ENCODE data around the gene AIG1.

Gene AIG1

DNA sequence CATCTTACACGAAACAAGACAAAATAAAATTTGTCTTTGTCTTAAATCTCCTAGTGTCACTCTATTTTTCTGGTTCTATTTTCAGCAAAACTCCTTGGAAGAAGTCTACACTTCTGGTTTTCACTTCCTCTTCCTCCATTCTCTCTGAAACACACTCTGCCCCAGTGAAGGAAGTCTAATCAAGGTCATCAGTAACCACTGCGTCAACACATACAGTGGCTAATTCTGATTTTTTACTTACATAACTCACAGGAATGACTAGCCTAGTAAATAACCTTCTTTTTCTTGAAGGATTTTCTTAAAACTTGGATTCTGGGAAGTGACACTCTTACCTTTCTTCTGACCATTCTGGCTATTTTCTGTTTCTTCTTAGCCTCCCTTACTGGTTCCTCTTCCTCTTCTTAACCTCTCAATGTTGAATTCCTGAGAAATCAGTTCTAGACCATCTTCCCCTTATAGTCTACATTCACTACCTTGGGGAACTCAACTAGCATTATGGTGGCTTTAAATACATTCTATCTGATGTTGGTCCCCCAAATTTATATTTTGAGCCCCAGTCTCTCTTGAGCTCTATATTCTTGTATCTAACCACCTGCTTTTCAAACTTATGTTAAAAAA is 37.5 kb downstream of the AIG1 start:
- no peak for DNase-seq

DNA sequence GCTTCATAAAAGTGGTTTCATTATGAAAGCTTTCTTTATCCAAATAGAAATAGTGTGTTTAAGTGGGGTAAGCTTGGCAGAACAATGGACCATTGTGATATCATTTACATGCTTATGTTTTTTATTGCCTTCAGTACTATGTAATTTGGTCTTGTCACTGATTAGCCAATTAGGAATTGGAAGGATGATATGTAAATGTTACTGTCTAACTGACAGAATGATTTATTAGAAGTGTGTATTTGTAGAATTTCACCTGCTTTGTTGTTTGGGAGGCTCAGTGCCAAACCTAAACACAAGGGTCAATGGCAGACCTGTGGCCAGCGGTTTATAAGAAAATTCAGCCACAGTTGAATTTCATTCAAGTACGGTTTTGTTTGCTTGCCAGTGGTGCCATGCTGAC is 39.0 kb downstream of the AIG1 start:
- DNase-seq: no peak

DNA sequence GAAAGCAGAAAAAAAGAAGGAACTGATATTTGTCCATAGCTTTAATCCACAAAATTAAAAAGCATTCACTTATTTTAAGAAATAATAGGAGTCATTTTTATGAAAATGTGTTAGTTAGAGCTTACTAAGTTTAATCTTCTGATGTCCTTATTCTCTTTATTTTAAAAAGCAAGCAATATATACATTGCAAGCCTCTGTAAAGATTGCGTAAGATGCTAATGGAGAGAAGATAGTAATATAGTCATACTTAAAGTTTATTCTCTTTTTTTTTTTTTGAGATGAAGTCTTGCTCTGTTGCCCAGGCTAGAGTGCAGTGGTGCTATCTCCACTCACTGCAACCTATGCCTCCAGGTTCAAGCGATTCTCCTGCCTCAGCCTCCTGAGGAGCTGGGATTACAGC is 39.7 kb downstream of the AIG1 start:
- DNase-seq: no peak

DNA sequence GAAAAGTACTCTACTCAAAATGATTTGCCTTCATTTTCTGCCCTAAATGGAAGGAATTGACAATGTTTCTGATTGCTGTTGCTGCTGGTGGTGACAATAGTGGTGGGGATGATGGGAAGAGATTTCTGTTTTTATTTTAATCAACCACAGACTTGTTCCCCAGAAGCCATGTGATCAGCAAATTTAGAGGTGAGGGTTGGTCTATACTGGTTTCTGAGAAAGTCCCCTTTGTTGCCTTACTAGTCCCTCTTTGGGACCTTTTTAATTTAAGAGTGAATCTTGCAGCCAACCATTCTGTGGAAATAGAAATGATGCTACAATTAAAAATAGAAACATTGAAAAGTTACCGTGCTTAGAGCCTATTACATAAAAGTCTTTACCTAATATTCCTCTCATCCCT is 43.2 kb downstream of the AIG1 start:
- no peak for DNase-seq

DNA sequence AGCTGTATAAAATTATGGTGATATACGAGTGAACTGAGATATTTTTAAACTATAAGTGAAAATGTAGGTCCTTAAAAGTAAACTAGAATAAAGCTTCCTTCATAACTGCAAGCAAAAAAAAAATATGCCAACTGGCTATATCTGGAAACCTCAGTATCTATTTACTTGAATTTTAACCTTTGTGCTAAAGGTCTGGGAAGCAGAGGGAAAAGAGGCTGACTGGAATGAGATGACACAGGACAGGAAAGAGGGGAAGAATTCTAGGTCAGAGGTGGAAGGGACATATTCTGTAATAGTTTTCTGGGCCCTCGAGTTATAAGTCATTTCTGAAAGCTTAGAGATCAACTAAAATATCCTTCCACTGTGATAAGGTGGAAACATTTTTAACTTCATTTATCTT is 46.8 kb downstream of the AIG1 start:
- DNase-seq: no peak

DNA sequence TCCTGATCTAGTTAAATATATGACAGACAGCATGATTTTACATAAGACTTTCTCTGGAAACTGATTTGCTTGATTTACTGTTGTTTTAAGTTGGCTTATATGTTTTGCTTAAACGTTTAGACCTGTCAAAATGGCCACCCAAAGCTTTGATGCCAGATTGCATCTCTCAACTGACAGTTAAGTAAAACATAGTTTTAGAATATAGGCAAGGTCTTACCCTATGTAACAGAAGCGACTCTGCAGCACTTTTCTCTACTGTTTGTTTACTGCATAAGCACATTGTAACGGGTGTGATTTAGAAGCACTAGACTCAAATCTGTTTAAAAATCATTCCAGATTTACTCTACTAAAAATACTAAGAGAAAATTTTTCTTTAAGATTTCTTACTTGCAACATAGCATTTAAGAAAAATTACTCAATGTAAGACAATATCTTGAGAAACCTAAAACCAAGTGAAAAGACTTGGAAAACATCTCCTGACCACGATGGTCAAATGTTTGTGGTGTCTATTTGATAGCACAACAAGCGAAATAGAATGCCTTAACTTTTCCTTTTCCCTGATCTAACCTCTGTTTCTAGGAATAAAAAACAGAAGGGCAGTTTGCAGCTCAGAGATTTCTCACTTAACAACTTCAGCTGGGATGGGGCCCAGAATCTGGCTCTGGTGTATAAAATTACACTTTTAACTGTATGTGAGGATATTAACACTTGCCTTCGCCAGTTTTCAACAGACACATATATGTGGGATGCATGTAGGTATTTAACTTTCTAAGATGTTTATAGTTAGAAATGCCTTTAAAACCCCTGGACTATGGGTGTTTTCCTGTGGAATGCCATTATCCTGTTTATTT is 47.4 kb downstream of the AIG1 start:
- DNase-seq: no peak

DNA sequence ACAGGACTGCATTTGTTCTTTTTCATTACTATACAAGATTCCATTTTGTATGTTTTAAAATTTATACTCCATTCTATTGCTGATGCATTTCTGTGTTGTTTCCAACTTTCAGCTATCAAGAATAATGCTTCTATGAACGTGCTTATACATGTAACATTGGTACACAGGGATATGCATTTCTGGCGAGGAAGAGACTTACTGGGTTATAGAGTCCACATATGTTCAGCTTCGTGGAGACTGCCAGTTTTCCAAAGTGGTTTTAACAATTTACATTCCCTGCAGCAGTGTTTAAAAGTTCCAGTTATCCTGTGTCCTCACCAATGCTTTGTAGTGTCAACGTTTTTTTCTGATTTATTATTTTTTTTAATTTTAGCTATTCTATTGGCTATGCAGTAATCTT is 48.5 kb downstream of the AIG1 start:
- no peak for DNase-seq

DNA sequence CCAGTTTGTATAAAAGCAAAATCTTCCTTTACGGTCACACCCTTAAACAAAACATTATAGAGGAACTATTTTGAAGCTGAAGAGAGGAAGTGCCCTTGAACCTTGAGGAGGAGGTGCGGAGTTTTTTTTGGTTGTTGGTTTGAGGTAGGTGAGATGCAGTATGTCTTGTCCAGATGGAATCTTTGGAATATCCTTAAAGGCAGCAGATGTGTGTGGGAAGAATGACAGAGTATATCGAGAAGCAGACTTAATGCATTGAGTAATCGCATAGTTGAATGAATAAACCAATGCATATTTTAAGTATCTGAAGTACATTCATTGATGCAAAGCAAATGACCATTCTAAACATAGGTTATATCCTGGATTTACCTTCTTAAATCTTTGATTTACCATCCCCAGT is 49.9 kb downstream of the AIG1 start:
- DNase-seq: no peak

DNA sequence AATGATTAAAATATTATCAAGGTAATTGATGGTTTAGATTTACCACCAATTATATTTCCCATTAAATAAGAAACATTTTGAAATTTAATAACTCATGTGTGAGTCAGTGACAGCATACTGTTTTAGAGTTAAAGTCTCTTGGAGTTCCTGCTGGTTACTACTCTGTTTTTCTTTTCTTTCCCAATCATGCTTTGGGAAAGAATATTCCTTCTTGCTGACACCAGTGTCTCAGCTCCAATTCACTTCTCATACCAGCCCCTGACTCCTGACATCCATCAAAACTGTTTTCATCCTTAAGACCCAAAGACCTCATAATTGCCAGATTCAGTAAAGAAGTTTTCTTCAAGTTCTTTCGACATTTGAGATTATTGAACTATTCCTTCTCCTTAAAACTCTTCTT is 50.3 kb downstream of the AIG1 start:
- DNase-seq: no peak

DNA sequence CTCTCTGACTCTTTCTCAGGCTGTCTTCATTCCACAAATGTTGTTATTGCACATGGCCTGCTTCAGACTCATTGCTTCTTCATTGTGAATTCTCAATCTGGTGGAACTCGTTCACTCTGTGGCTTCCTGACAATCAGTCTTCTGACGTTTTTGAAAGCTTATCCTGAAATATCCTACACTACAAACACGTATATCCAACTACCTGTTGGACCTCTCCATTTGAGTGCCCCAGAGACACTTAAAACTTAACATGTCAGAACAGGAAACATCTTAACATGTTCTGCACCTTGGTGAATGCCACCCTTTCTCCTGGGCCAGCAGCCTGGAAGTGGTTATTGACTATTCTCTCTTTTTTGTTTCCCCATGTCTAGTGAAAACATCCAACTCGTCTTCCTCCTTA is 50.8 kb downstream of the AIG1 start:
- no peak for DNase-seq

DNA sequence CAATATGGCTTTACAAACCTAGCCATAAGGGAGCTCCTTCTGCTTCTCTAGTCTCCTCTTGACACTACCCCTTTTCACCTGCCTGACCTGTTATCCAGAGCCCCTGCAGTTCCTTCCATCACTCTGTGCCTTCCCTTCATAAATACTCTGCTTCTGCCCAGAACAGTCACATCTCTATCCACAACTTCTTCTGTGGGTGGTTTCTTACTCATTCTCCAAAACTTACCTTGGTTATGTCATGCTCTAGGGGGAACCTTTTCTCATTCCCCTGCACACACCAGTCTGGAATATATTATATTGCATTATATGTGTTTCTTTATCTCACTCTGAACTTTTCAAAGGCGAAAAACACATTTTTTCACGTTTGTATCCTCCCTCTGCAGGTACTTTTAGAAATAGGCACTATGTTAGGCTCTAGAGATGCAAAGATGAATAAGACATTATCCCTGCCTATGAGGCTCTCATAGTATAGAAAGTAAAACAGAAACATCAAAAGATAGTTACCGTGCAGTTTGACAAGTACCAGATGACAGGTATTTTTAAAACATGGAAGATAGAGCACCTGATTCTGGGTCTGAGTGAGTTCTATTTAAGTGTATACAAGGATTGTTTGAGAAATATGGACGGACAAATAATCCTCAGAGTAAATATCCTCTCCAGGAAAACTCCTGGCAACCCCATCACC is 51.5 kb downstream of the AIG1 start:
- DNase-seq: no peak

DNA sequence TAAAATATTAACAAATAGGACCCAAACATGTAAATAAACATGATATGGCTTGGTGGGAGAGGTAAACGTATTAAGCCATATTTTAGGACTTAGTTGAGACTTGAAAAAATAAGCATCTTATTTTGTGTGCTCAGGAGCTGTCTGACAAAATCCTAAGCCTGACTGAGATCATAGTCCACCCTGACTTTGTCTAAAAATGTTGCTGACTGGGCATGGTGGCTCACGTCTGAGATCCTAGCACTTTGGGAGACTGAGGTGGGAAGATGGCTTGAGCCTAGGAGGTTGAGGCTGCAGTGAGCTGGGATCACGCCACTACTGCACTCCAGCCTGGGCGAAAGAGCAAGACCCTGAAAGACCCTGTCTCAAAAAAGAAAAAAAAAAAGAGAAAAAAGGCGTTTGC is 52.1 kb downstream of the AIG1 start:
- no peak for DNase-seq

DNA sequence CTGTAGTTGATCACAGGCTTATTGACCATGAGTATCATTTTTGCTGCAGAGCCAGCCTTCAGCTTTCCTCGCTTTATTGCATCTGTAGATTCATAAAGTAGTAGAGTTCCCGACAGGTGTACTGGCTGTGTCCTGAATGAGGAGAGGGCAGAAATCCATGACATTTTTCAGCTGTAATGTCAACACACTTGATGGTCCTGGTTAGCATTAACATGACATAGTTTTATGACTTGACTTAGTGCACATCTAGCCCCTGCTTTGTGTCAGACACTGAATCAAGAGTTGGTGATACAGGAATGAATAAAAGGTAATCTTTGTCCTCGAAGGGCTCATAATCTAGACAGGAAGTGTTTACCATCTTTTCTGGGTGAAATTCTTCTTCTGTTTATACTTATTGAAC is 55.0 kb downstream of the AIG1 start:
- no peak for DNase-seq

DNA sequence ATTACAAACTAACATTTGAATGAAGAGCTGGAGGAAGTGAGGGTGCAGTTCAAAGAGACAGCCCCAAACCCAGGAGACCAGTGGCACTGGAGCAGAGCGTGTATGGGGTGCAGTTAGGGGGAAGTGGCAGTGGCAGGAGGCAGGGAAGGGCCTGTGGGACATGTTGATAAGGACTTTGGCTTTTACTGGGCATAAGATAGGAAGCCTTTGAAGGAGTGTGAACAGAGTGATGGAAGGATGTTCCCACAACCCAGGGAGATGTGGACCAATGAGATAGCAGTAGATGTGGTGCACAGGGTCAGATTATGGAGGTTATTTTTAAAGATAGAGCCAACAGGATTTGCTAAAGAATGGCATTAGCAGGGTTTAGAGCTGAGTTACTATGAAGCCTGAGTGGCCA is 56.4 kb downstream of the AIG1 start:
- DNase-seq: no peak

DNA sequence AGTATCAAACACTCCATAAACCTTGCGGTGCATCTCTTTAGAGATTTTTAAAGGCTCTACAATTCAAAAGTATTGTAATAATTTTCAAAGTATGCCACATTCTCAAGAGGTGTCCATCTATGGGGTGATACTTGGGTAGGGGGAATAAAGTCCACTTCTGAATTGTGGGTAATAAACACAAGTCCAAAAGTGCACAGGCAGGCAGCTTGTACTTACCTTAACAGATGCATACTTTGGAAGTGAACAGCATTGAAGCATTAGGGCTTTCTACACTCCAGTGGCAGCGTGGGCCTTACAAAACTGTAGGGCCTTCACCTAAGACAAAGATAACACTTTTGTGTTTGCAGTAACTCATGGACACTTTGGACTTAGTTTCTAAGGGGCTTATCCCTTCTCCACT is 58.6 kb downstream of the AIG1 start:
- DNase-seq: no peak

DNA sequence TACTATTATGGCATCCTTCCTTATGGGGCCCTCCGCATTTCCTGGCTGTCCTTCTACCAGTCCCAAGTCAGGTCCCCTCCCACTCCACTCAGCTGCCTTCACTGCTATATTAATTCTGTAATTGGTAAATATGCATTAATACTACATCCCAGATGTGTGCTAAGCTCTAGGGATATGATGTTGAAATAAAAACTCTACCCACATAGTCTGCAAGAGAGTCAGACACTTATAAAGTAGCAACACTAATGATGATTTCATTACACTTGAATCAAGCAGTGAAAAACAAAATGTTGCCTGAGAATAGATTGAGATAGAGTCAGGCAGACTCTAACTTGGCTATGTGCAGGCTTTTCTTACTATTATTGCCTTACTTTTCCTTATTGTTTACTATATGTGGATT is 62.4 kb downstream of the AIG1 start:
- no peak for DNase-seq

DNA sequence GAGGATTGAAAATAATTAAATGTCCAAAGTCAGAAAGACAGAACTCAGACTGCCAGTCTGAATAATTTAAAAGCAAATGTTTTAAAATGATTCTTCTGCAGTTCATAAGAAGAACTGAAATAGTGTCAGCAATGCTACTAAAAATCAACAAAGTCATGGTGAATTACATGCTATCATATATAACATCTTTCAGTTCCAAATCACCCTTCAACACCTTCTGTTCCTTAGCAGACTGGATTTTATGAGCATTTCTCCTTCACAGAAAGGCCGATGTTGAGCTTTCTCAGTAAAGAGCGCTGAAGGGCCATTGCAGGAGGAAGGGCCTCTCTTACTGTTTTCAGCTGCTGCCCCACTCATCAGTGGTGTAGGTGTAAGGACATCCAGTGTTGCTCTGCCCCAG is 63.3 kb downstream of the AIG1 start:
- DNase-seq: no peak

DNA sequence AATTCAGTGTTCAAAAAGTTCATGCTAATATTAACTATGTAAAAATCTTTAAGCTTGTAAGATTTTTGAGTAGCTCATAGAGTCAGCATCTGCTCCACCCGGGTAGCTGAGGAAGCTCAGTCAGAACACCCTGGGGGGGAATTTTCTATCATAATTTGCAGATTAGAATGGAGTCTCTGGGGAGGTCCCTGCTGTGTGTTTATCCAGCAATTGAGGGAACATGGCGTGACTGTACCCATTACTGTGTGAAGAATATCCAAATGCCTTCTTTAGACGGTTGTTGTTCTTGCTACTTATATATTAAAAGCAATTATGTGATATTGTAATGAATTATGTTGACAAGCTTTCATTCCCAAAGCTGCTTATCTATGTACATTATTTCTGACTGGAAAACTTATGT is 64.8 kb downstream of the AIG1 start:
- no peak for DNase-seq

DNA sequence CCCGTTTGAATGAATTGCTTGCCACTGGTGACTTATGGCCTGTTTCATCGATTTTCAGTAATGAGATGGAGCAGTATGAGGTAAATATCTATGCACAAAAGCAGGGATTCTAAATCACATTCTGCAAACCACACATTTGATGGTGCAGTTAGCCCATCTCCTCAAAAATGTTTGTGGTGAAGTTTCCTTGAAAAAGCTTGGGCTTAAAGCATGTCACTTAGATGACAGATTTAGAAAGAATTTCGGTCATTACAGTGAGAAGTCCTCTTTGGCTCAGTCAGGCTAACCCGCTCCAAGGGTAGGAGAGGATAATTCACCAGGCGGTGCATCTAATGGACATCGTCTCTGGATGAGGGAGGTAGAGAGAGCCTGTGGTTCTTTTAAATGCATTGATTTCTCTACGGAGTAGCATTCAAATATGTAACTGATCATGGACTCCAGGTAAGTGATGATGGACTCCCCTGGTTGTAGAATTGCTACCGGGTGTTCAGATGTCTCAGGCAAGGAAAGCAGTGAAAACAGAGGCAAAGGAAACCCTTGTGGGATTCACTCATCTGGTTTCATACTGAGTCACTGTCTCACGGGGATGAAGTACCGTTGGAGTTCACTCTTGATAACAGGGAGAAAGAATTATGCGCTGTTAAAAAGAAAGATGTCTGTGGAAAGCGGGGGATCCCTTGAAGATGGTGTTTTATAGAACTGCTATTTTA is 65.3 kb downstream of the AIG1 start:
- DNase-seq: no peak

DNA sequence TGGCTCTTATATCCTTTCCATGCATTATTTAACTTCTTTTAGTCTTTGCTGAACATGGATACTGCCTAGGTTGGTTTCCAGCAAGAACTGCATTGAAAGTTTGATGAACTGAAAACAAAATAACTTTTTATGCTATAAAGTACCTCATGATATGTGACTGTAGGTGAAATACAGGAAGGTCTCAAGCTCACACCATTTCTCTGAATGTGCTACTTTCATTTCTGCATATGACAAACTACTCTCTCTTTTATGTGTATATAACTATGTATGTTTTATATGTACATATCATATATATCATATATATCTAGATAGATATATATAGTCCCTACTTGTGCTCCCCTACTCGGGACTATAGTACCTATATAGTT is 65.9 kb downstream of the AIG1 start:
- no peak for DNase-seq

DNA sequence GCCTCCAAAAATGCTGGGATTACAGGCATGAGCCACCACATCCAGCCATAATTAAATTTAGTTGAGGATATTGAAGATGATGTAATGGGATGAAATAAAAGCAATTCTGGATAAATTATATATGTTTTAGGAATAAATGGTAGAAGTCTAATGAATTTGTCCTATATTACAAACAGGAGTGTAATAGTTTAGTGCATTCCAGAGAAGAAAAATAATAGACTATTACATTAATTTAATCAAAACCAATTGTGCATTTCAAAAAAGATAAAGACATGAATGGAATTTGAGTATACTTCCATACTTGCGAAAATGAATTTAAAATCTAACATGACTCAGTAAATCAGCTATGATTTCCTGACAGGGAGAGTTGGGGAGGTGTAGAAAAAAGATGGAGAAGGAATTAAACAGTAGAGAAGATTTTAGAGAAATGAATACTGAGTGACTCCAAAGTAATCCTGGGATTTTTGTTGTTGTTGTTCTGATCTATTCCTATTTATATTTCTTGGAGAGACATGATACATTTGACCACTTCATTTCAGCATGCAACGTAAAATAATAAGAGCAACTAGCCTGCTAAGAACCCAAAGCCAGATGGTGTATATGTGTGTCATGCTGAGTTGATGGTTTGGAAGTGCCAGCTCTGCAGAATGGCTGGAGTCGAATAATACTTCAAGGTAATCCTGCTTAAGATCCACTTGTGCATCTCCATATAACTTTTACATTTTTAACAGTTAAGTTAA is 67.4 kb downstream of the AIG1 start:
- no peak for DNase-seq

DNA sequence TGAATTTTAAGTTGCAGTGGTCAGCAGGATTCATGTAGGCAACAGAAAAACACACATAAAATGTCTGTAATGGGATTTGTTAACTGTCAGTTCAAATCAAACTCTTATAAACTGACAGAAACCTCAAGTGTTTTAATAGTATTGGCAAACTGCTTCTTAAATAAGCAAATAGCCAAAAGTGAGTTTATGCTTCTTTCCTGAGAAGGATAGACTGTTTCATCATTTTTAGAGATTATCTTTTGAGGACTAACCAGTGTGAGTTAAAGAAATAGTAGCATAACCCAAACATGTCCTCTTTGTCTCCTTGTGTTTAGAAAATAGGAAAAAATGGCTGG is 68.0 kb downstream of the AIG1 start:
- no peak for DNase-seq

DNA sequence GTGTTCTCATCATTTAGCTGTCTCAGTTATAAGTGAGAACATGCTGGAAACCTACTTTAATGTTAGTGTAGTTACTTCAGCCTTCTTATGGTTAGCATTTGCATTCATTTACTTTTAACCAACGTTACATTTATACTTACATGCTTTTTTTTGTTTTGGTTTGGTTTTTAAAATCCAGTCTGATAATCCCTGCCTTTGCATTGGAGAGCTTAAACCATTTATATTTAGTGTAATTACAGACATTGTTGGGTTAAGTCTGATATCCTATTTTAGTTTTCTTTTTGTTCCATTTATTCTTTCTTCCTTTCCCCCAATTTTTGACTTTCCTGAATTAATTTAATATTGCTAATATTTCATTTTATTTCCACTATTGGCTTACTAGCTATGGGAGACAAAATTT is 70.2 kb downstream of the AIG1 start:
- DNase-seq: no peak
